HL-60 (cell line): ENCODE measurements around the gene ZNF469.

Experiments used
- DNase-seq, 2 experiments: peaks; one replicate each; pipeline ENCODE4 v3.0.0-alpha.2; 2010 to 2020; ENCODE audit warnings: low read depth in 1 of 2, low spot score in 1 of 2
- H3K27ac ChIP-seq: fragments of 250-450 bp; sonication (Bioruptor Pico); replicated peaks from 2 replicates; pipeline ENCODE4 v1.5.1; 2020; ENCODE audit warnings: mild to moderate bottlenecking, moderate library complexity
- H3K27me3 ChIP-seq: fragments of 250-450 bp; sonication (Bioruptor Pico); 2 replicates; pipeline ENCODE4 v1.5.1; 2021; ENCODE audit warnings: mild to moderate bottlenecking, moderate library complexity; ENCODE audit not compliant: insufficient read depth, poor library complexity, severe bottlenecking
- H3K4me3 ChIP-seq: replicated peaks from 2 replicates; pipeline ENCODE4 v1.5.1; 2011; ENCODE audit warnings: mild to moderate bottlenecking, control low read depth, low read length; ENCODE audit not compliant: insufficient read depth
- GABPA ChIP-seq: IDR thresholded peaks from 2 replicates; pipeline ENCODE4 v1.6.1; 2012; ENCODE audit warnings: low read depth
- POLR2AphosphoS5 ChIP-seq: IDR thresholded peaks from 2 replicates; pipeline ENCODE4 v1.6.1; 2012; ENCODE audit warnings: low read depth
- SPI1 ChIP-seq: IDR thresholded peaks from 2 replicates; pipeline ENCODE4 v1.6.1; 2012; ENCODE audit warnings: low read depth, mild to moderate bottlenecking, borderline replicate concordance
- TF ChIP-seq, protein P1 (sequence below): IDR thresholded peaks from 2 replicates; pipeline ENCODE4 v1.6.1; 2012; ENCODE audit warnings: low read depth; ENCODE audit not compliant: insufficient replicate concordance
- TF ChIP-seq, protein P2 (sequence below): IDR thresholded peaks from one replicate; pipeline ENCODE4 v1.5.1; 2011; ENCODE audit warnings: low read length, control low read depth, inconsistent platforms; ENCODE audit not compliant: insufficient read depth

ZNF469 gene

DNA sequence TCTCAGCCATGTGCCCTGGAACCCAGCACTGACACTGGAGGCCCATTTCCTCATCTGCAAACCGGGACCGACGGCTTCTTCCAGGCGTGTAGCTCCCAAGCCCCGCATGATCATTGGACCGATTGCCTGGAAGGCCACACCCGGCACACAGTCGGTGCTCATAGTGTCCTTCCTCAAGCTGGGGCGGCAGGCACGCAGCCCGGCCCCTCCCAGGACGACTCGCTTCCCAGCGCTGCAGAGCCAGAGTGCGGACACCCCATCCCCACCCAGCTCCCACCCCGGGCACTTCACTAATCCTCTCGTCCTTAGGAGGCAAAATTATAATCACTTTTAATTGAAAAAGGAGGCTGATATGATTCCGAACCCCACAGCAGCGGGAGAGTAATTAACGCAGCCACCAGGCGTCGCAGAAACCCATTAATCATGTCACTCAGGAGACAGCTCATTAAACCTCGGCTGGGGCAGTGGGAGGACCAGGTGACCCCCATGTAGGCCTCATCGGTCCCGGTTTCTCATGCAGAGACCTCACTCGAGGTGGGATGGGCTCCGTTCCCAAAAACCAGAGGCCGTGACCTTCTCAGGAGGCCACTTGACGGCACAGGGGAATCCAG is 33.1 kb downstream of the ZNF469 start:
- H3K4me3 ChIP-seq: no peak overlapping the region
- DNase-seq: no peak
- H3K27ac ChIP-seq: no peak overlapping the region
- TF ChIP-seq POLR2AphosphoS5 (no peak), SPI1 (no peak), GABPA (no peak)
- TF ChIP-seq, protein P1, sequence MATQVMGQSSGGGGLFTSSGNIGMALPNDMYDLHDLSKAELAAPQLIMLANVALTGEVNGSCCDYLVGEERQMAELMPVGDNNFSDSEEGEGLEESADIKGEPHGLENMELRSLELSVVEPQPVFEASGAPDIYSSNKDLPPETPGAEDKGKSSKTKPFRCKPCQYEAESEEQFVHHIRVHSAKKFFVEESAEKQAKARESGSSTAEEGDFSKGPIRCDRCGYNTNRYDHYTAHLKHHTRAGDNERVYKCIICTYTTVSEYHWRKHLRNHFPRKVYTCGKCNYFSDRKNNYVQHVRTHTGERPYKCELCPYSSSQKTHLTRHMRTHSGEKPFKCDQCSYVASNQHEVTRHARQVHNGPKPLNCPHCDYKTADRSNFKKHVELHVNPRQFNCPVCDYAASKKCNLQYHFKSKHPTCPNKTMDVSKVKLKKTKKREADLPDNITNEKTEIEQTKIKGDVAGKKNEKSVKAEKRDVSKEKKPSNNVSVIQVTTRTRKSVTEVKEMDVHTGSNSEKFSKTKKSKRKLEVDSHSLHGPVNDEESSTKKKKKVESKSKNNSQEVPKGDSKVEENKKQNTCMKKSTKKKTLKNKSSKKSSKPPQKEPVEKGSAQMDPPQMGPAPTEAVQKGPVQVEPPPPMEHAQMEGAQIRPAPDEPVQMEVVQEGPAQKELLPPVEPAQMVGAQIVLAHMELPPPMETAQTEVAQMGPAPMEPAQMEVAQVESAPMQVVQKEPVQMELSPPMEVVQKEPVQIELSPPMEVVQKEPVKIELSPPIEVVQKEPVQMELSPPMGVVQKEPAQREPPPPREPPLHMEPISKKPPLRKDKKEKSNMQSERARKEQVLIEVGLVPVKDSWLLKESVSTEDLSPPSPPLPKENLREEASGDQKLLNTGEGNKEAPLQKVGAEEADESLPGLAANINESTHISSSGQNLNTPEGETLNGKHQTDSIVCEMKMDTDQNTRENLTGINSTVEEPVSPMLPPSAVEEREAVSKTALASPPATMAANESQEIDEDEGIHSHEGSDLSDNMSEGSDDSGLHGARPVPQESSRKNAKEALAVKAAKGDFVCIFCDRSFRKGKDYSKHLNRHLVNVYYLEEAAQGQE: no peak
- TF ChIP-seq, protein P2, sequence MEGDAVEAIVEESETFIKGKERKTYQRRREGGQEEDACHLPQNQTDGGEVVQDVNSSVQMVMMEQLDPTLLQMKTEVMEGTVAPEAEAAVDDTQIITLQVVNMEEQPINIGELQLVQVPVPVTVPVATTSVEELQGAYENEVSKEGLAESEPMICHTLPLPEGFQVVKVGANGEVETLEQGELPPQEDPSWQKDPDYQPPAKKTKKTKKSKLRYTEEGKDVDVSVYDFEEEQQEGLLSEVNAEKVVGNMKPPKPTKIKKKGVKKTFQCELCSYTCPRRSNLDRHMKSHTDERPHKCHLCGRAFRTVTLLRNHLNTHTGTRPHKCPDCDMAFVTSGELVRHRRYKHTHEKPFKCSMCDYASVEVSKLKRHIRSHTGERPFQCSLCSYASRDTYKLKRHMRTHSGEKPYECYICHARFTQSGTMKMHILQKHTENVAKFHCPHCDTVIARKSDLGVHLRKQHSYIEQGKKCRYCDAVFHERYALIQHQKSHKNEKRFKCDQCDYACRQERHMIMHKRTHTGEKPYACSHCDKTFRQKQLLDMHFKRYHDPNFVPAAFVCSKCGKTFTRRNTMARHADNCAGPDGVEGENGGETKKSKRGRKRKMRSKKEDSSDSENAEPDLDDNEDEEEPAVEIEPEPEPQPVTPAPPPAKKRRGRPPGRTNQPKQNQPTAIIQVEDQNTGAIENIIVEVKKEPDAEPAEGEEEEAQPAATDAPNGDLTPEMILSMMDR: no peak
- no peaks in the 10 kb centered on the region for H3K27me3 ChIP-seq

DNA sequence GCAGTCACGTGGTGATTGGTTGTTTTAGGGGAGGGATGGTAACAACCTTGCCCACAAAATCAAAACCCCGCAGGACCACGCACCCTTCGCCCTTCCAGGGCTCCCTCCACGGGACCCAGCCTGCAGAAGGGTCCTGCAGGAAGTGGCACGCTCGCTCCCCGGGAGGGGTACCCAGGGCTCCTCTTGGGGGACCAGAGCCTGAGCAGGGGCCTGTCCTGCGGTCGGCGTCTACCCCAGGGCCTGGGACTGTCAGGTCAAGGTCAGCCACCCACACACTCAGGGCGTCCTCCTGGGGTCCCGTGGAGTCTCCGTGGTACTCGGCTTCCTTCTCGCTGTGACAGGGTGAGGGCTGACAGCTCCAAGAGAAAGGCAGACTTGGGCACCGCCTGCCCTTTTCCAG is 33.9 kb downstream of the ZNF469 start:
- Histone ChIP-seq H3K27ac (no peak overlapping the region), H3K27me3 (no peaks in the 10 kb centered on the region), H3K4me3 (no peak overlapping the region)
- no peak for DNase-seq
- TF ChIP-seq SPI1: no peak
- no peak for TF ChIP-seq GABPA
- TF ChIP-seq POLR2AphosphoS5: no peak
- TF ChIP-seq, protein P2: no peak
- TF ChIP-seq, protein P1: no peak

DNA sequence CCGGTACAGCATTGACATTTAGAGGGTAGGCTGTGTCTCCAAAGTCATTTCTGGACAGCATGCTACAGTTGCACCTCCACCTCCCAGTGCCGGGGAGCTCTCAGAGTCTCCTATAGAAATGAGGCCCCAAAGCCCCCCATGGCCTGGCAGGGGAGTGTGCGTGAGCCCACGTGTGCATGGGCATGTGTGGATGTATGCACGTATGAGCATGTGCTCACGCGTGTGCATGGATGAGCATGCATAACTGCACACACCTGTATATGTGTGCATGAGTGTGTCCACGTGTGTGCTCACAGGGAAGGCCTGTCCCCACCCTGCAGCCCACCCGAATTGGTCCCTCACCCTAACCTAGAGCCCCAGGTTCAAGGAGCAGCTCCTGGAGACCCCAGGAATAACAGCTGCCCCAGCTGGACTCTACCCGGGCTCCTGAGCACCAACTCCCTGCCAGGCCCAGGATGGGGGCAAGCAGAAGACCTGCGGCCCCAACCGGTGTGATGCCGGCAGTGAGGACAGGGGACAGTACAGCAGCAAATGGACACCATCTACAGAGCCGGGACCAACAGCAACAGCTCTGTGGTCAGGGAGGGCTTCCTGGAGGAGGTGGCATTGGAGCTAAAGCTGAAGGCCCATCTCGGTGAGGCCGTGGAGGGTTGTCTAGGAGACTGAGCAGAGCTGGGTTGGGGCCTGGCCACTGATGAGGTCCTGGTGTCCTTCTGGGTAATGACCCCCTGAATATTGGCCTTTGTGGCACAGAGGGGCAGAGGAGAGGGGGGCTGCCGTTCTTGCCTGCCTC is 35.1 kb downstream of the ZNF469 start:
- H3K27me3 ChIP-seq: no peaks in the 10 kb centered on the region
- H3K4me3 ChIP-seq: no peak overlapping the region
- TF ChIP-seq GABPA (no peak), POLR2AphosphoS5 (no peak), SPI1 (no peak)
- TF ChIP-seq, protein P2: no peak
- TF ChIP-seq, protein P1: no peak

More for the DNA sequence above, 35.1 kb downstream of the ZNF469 start:
- DNase-seq: no peak
- no peak overlapping the region for H3K27ac ChIP-seq
